HG02840 (cell line): Measurements from ENCODE around the gene ADARB2.
"Not testable (repeated sequence)": the region's sequence is repeated elsewhere in the genome, so short reads cannot be mapped to it uniquely, and the experiment has no call there.

Experiments
- ATAC-seq: cut with Tn5 transposase; IDR thresholded peaks from one replicate; pipeline ENCODE4 v1.9.1; 2021; ENCODE audit warnings: mild to moderate bottlenecking, moderate library complexity, moderate number of reproducible peaks; ENCODE audit not compliant: unreplicated experiment, low FRiP score

Gene ADARB2

GRCh38 chr10:1624240-1624639, 113.1 kb downstream of the ADARB2 start:
- ATAC-seq = no peak

GRCh38 chr10:1620803-1621202, 116.5 kb downstream of the ADARB2 start:
- ATAC-seq = no peak

GRCh38 chr10:1617376-1618317, 119.7 kb downstream of the ADARB2 start:
- ATAC-seq = not testable (repeated sequence)

- not testable (repeated sequence) for ATAC-seq
These were observed 120.6 kb downstream of the ADARB2 start for GRCh38 chr10:1616701-1617100.

GRCh38 chr10:1615186-1615954, 122.0 kb downstream of the ADARB2 start:
- no peak for ATAC-seq

GRCh38 chr10:1613511-1613910, 123.8 kb downstream of the ADARB2 start:
- no peak for ATAC-seq

GRCh38 chr10:1612908-1613307, 124.4 kb downstream of the ADARB2 start:
- ATAC-seq = no peak

GRCh38 chr10:1611936-1612550, 125.3 kb downstream of the ADARB2 start:
- no peak for ATAC-seq

GRCh38 chr10:1610986-1611770, 126.1 kb downstream of the ADARB2 start:
- ATAC-seq = no peak

GRCh38 chr10:1609648-1609970, 127.7 kb downstream of the ADARB2 start:
- ATAC-seq = no peak

GRCh38 chr10:1608851-1609647, 128.3 kb downstream of the ADARB2 start:
- no peak for ATAC-seq

GRCh38 chr10:1608408-1608807, 128.9 kb downstream of the ADARB2 start:
- ATAC-seq = no peak

GRCh38 chr10:1607466-1607865, 129.9 kb downstream of the ADARB2 start:
- ATAC-seq = no peak

GRCh38 chr10:1605999-1606940, 131.1 kb downstream of the ADARB2 start:
- ATAC-seq = no peak

GRCh38 chr10:1605121-1605520, 132.2 kb downstream of the ADARB2 start:
- no peak for ATAC-seq

- no peak for ATAC-seq
These were observed 133.1 kb downstream of the ADARB2 start for GRCh38 chr10:1604246-1604645.

- ATAC-seq = no peak
These were observed 134.1 kb downstream of the ADARB2 start for GRCh38 chr10:1603181-1603580.

- no peak for ATAC-seq
These were observed 135.3 kb downstream of the ADARB2 start for GRCh38 chr10:1602037-1602484.
